Esophagus squamous epithelium (tissue), 5 donors: ENCODE measurements around the gene WDPCP. TPM values are rescaled to one million over a fixed set of nuclear protein-coding genes. Genes with fewer than 3 reads are reported as not detected.

ENCODE experiments used
- DNase-seq: peaks from one replicate; lab custom pipeline; 2025; lab: John Stamatoyannopoulos, UW
- H3K27ac ChIP-seq, 4 donors: fragments of 200-600 bp; sonication (generic); one replicate each; pipeline ENCODE4 v1.5.1; 2016 to 2019; ENCODE audit warnings: mild to moderate bottlenecking in 1 of 4
- H3K27me3 ChIP-seq, 4 donors: fragments of 200-600 bp; sonication (generic); 1 replicate in 3 of 4; 2 replicates in 1 of 4; pipeline versions ENCODE4 v1.5.1 to v1.6.0; 2017 to 2021; ENCODE audit warnings: antibody characterized with exemption in 1 of 4
- H3K36me3 ChIP-seq, 3 donors: fragments of 200-600 bp; sonication (generic); one replicate each; pipeline ENCODE4 v1.5.1; 2016 to 2019
- H3K4me1 ChIP-seq, 3 donors: fragments of 200-600 bp; sonication (generic); one replicate each; pipeline ENCODE4 v1.5.1; 2017 to 2019
- H3K4me3 ChIP-seq, 4 donors: fragments of 200-600 bp; sonication (generic); 1 replicate in 3 of 4; 2 replicates in 1 of 4; pipeline ENCODE4 v1.5.1; 2016 to 2019; ENCODE audit warnings: mild to moderate bottlenecking in 2 of 4, moderate library complexity in 1 of 4
- H3K9me3 ChIP-seq, 3 donors: fragments of 200-600 bp; sonication (generic); one replicate each; pipeline ENCODE4 v1.5.1; 2016 to 2019
- CTCF ChIP-seq, 6 experiments: fragments of 450-650 bp in 4 of 6; fragments of 200-600 bp in 2 of 6; sonication (generic) in 2 of 6; IDR thresholded peaks; one replicate each; pipeline ENCODE4 v1.5.1; 2016 to 2019; ENCODE audit warnings: antibody characterized with exemption in 6 of 6, mild to moderate bottlenecking in 4 of 6, moderate library complexity in 4 of 6
- POLR2A ChIP-seq, 4 donors: fragments of 450-650 bp; IDR thresholded peaks; one replicate each; pipeline ENCODE4 v1.6.1; 2017; ENCODE audit warnings: antibody characterized with exemption in 4 of 4, mild to moderate bottlenecking in 4 of 4, moderate library complexity in 3 of 4
- WGBS, 2 donors: methylation state at CpG; one replicate each; pipeline ENCODE4 v1.1.5; 2018; 5-methylcytosine and 5-hydroxymethylcytosine counted together
- intact Hi-C: fragments of 100-400 bp; cut with DNase I; formaldehyde crosslinking; loops from one replicate; pipeline ENCODE4 v1.15.0; 2022
- total RNA-seq, 4 donors: library from RNA; depleted of rRNA; stranded (reverse); fragments of >200 nt; gene quantifications; one replicate each; pipeline ENCODE4 v1.1.0, GENCODE V29; 2016
- donor health status: DM: yes; HTN: yes; CAD: no.

The WDPCP gene
- total RNA-seq, 4 donors from 2014 or later: 3.0 to 9.7 (median 3.8) TPM

GRCh38 chr2:63463142-63463541, 125.1 kb downstream of the WDPCP start:
- intact Hi-C loops: no loop called here
- H3K36me3 ChIP-seq: peaks cover 0 to 23% (median 0%) of the 10 kb centered on the region in 3 donors
- TF ChIP-seq POLR2A (IDR thresholded peaks at IDR 0.05) (no peak), CTCF (IDR thresholded peaks at IDR 0.05) (no peak)
- H3K4me3 ChIP-seq: no peak overlapping the region
- H3K27ac ChIP-seq: no peak overlapping the region
- peaks cover 0 to 9% (median 4%) of the 10 kb centered on the region in 3 donors for H3K9me3 ChIP-seq
- DNase-seq: no peak
- H3K27me3 ChIP-seq: no peaks in the 10 kb centered on the region
- H3K4me1 ChIP-seq: no peaks in the 10 kb centered on the region

GRCh38 chr2:63446658-63447057, 141.6 kb downstream of the WDPCP start:
- Histone ChIP-seq H3K36me3 (no peaks in the 10 kb centered on the region), H3K4me3 (no peak overlapping the region), H3K4me1 (no peaks in the 10 kb centered on the region), H3K27ac (no peak overlapping the region), H3K27me3 (no peaks in the 10 kb centered on the region), H3K9me3 (no peaks in the 10 kb centered on the region)
- no peak for TF ChIP-seq CTCF (IDR thresholded peaks at IDR 0.05)
- no peak for DNase-seq
- 44 to 45% methylated on average over 1 of the region's 1 CpG for WGBS, 2 donors
- intact Hi-C loops: no loop called here

GRCh38 chr2:63444565-63445288, 143.6 kb downstream of the WDPCP start:
- WGBS, 2 donors: 81% methylated on average over 6 of the region's 6 CpGs
- no peaks in the 10 kb centered on the region for H3K27me3 ChIP-seq
- no peak for TF ChIP-seq POLR2A (IDR thresholded peaks at IDR 0.05)
- no peak for TF ChIP-seq CTCF (IDR thresholded peaks at IDR 0.05)
- no peak for DNase-seq
- H3K27ac ChIP-seq: no peak overlapping the region
- no peaks in the 10 kb centered on the region for H3K4me1 ChIP-seq
- no peaks in the 10 kb centered on the region for H3K36me3 ChIP-seq
- intact Hi-C loops: no loop called here
- H3K4me3 ChIP-seq: no peak overlapping the region
- H3K9me3 ChIP-seq: no peaks in the 10 kb centered on the region

GRCh38 chr2:63440612-63441011, 147.7 kb downstream of the WDPCP start:
- TF ChIP-seq POLR2A (IDR thresholded peaks at IDR 0.05) (no peak), CTCF (IDR thresholded peaks at IDR 0.05) (no peak)
- DNase-seq: no peak
- no peak overlapping the region for H3K27ac ChIP-seq
- no peak overlapping the region for H3K4me3 ChIP-seq
- H3K27me3 ChIP-seq: no peaks in the 10 kb centered on the region
- H3K36me3 ChIP-seq: no peaks in the 10 kb centered on the region
- H3K9me3 ChIP-seq: no peaks in the 10 kb centered on the region
- 50 to 65% methylated on average over 1 of the region's 1 CpG for WGBS, 2 donors
- peaks cover 0 to under 1% (median 0%) of the 10 kb centered on the region in 3 donors for H3K4me1 ChIP-seq
- intact Hi-C loops: no loop called here

- 61 to 79% methylated on average over 1 of the region's 1 CpG for WGBS, 2 donors
- Histone ChIP-seq H3K36me3 (no peaks in the 10 kb centered on the region), H3K27ac (no peak overlapping the region), H3K27me3 (no peaks in the 10 kb centered on the region), H3K9me3 (no peaks in the 10 kb centered on the region), H3K4me3 (no peak overlapping the region), H3K4me1 (peaks cover 0 to 10% (median 0%) of the 10 kb centered on the region in 3 donors)
- DNase-seq: no peak
- TF ChIP-seq CTCF (IDR thresholded peaks at IDR 0.05) (no peak), POLR2A (IDR thresholded peaks at IDR 0.05) (no peak)
- intact Hi-C loops: no loop called here
These were observed 150.1 kb downstream of the WDPCP start for GRCh38 chr2:63438181-63438580.
